Gastrocnemius medialis (tissue), 4 donors: Measurements from ENCODE around the gene INAFM2. TPM values are rescaled to one million over a fixed set of nuclear protein-coding genes. Genes with fewer than 3 reads are reported as not detected.

Experiments used
- ATAC-seq, 2 donors: fragments of 150-250 bp; one replicate each; pipeline ENCODE4 v1.9.1; 2016
- DNase-seq, 2 donors: peaks; one replicate each; pipeline ENCODE4 v3.0.0-alpha.2; 2019
- H3K27ac ChIP-seq, 4 donors: fragments of 200-600 bp; sonication (generic); 1 replicate in 1 of 4; 2 replicates in 3 of 4; pipeline ENCODE4 v1.5.1; 2016 to 2018; ENCODE audit warnings: mild to moderate bottlenecking in 2 of 4, moderate library complexity in 1 of 4
- H3K27me3 ChIP-seq, 3 donors: fragments of 200-600 bp; sonication (generic) in 2 of 3; 1 replicate in 1 of 3; 2 replicates in 2 of 3; pipeline versions ENCODE4 v1.5.1 to v1.6.0; 2016 to 2019; ENCODE audit warnings: mild to moderate bottlenecking in 1 of 3, moderate library complexity in 1 of 3
- H3K36me3 ChIP-seq, 2 donors: fragments of 200-600 bp; sonication (generic) in 1 of 2; one replicate each; pipeline ENCODE4 v1.5.1; 2017 to 2018
- H3K4me1 ChIP-seq, 2 donors: fragments of 200-600 bp; sonication (generic) in 1 of 2; one replicate each; pipeline ENCODE4 v1.5.1; 2016 to 2017; ENCODE audit warnings: mild to moderate bottlenecking in 2 of 2
- H3K4me3 ChIP-seq, 4 donors: fragments of 200-600 bp; sonication (generic) in 3 of 4; 1 replicate in 1 of 4; 2 replicates in 3 of 4; pipeline ENCODE4 v1.5.1; 2016 to 2019; ENCODE audit warnings: mild to moderate bottlenecking in 2 of 4
- H3K9me3 ChIP-seq, 3 donors: fragments of 200-600 bp; sonication (generic) in 2 of 3; 1 replicate in 1 of 3; 2 replicates in 2 of 3; pipeline ENCODE4 v1.5.1; 2016 to 2019
- CTCF ChIP-seq, 5 experiments: fragments of 450-650 bp in 3 of 5; fragments of 200-600 bp in 2 of 5; sonication (generic) in 2 of 5; IDR thresholded peaks in 4 of 5; conservative IDR thresholded peaks in 1 of 5; 1 replicate in 4 of 5; 2 replicates in 1 of 5; pipeline ENCODE4 v1.5.1; 2016 to 2019; ENCODE audit warnings: antibody characterized with exemption in 5 of 5, mild to moderate bottlenecking in 3 of 5, moderate library complexity in 3 of 5
- POLR2A ChIP-seq, 2 donors: fragments of 450-650 bp; IDR thresholded peaks; one replicate each; pipeline ENCODE4 v1.6.1; 2017; ENCODE audit warnings: antibody characterized with exemption in 2 of 2, mild to moderate bottlenecking in 2 of 2, moderate library complexity in 2 of 2
- in situ Hi-C, 4 donors: fragments of 200-750 bp; cut with MboI; loops; one replicate each; pipeline versions ENCODE4 v1.15.0 to v1.8.0; 2017; ENCODE audit warnings: low sequenced_read_pairs in 4 of 4
- intact Hi-C: fragments of 100-400 bp; cut with DNase I; formaldehyde crosslinking; loops from one replicate; pipeline ENCODE4 v1.15.1; 2023; ENCODE audit warnings: low total_unique reads
- total RNA-seq, 4 donors: library from RNA; depleted of rRNA; stranded (reverse); fragments of >200 nt; gene quantifications; one replicate each; pipeline versions ENCODE4 v1.1.0 to v1.2.3, GENCODE V29; 2016

INAFM2 gene
- 10 to 100 TPM; 17.2 to 28.1 (median 17.7) TPM for total RNA-seq

DNA sequence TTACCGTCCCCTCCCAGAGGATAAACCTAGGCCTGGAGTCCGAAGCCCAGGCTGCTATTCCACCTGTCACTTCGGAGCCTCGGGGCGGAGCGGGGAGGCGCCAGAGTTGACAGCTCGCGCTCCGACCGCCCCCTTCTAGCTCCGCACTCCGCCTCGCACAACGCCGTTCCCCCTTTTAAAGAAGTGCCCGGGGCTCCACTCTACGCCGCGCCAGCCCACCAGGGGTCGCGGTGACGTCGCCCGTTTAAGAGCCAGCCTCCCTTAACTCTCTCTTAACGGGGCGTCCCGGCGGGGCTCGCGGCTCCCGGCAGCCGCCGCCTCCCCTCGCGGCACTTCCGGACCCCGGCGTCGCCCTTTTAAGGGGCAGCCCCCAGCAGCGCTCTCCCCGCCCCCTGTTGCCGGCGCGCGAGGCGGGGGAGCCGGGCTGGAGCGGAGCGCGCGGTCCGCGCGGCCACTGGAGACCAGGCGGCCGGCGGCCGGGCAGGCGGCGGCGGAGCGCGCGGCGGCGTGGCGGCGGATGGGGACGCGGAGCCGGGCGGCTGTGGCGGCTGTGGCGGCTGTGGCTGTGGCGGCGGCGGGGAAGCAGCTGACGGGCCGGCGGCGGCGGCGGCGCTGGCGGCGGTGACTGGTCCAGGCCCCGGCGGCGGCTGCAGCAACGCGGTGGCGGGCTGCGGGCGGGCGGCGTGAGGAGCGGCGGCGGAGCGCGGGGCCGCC is at the start of gene INAFM2:
Gene INAFM2 (plus strand): TSS at position 454 of the 714 bp plus-strand sequence. CDS start 364 bp downstream, outside the sequence.
- TF ChIP-seq CTCF (IDR thresholded peaks at IDR 0.05 in 4 of 5, conservative IDR thresholded peaks at IDR 0.05 in 1 of 5) (peak; percentile 53 to 88 (median 76)), POLR2A (IDR thresholded peaks at IDR 0.05) (peak; percentile 75 to 78)
- in situ Hi-C loops = no loop called here
- peak; percentile 81 to 85 for ATAC-seq
- Histone ChIP-seq H3K9me3 (no peaks in the 10 kb centered on the region), H3K4me3 (peak within 1 kb of the TSS; percentile 63 to 84 (median 79)), H3K27me3 (no peaks in the 10 kb centered on the region), H3K27ac (peak within 1 kb of the TSS; percentile 70 to 88 (median 86)), H3K4me1 (peaks cover 25 to 26% of the 10 kb centered on the region in 2 donors), H3K36me3 (peaks cover 0 to 8% of the 10 kb centered on the region in 2 donors)
- DNase-seq = peak; percentile 79 to 89
- intact Hi-C loops = loop anchor here (1.0 to 5.0 kb wide), 4 partner anchors 16 to 99 kb away; partner anchors contain the start of gene IVD

- peak; percentile 75 to 76 for ATAC-seq
- Histone ChIP-seq H3K9me3 (no peaks in the 10 kb centered on the region), H3K4me3 (no peak overlapping the region), H3K27me3 (peaks cover 7 to 15% (median 10%) of the 10 kb centered on the region in 3 donors), H3K4me1 (peaks cover 2% of the 10 kb centered on the region in 2 donors), H3K27ac (no peak overlapping the region), H3K36me3 (no peaks in the 10 kb centered on the region)
- DNase-seq = peak; percentile 36 to 64
- intact Hi-C loops (loop anchor here (1.0 to 10.0 kb wide), 3 partner anchors 57 to 490 kb away; partner anchors contain the start of gene FSIP1), in situ Hi-C loops (loop anchor here (5.0 to 10.0 kb wide), 7 partner anchors 52 to 232 kb away; no protein-coding TSS in a partner anchor)
- TF ChIP-seq POLR2A (IDR thresholded peaks at IDR 0.05) (no peak), CTCF (IDR thresholded peaks at IDR 0.05 in 4 of 5, conservative IDR thresholded peaks at IDR 0.05 in 1 of 5) (peak; percentile 99 to 100 (median 100))
Observed at GRCh38 chr15:40274350-40275274, 48.9 kb upstream of the INAFM2 start.

- H3K9me3 ChIP-seq = no peaks in the 10 kb centered on the region
- no peak overlapping the region for H3K4me3 ChIP-seq
- peaks cover 16 to 24% (median 19%) of the 10 kb centered on the region in 3 donors for H3K27me3 ChIP-seq
- peaks cover 3 to 6% of the 10 kb centered on the region in 2 donors for H3K4me1 ChIP-seq
- no peaks in the 10 kb centered on the region for H3K36me3 ChIP-seq
- in situ Hi-C loops (loop anchor here in 3 of 4 donors (5.0 to 10.0 kb wide), 3 partner anchors 147 to 231 kb away; no protein-coding TSS in a partner anchor), intact Hi-C loops (loop anchor here (10.0 kb wide), 1 partner anchor 491 kb away; the partner anchor contains the start of gene FSIP1)
- ATAC-seq (no peak), DNase-seq (no peak)
- H3K27ac ChIP-seq = no peak overlapping the region
- TF ChIP-seq POLR2A (IDR thresholded peaks at IDR 0.05) = no peak
- TF ChIP-seq CTCF (IDR thresholded peaks at IDR 0.05 in 4 of 5, conservative IDR thresholded peaks at IDR 0.05 in 1 of 5) = no peak
Observed at GRCh38 chr15:40275523-40275922, 48.0 kb upstream of the INAFM2 start.

DNA sequence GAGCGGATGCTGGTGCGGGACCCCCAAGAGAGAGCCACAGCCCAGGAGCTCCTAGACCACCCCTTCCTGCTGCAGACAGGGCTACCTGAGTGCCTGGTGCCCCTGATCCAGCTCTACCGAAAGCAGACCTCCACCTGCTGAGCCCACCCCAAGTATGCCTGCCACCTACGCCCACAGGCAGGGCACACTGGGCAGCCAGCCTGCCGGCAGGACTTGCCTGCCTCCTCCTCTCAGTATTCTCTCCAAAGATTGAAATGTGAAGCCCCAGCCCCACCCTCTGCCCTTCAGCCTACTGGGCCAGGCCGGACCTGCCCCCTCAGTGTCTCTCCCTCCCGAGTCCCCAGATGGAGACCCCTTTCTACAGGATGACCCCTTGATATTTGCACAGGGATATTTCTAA is 47.5 kb upstream of the INAFM2 start:
- intact Hi-C loops = loop anchor here (10.0 kb wide), 1 partner anchor 491 kb away; the partner anchor contains the start of gene FSIP1
- Histone ChIP-seq H3K9me3 (no peaks in the 10 kb centered on the region), H3K4me3 (no peak overlapping the region), H3K4me1 (peaks cover 3 to 6% of the 10 kb centered on the region in 2 donors), H3K27me3 (peaks cover 20 to 28% (median 23%) of the 10 kb centered on the region in 3 donors), H3K27ac (no peak overlapping the region), H3K36me3 (no peaks in the 10 kb centered on the region)
- ATAC-seq (no peak), DNase-seq (no peak)
- TF ChIP-seq CTCF (IDR thresholded peaks at IDR 0.05 in 4 of 5, conservative IDR thresholded peaks at IDR 0.05 in 1 of 5) = no peak
- no peak for TF ChIP-seq POLR2A (IDR thresholded peaks at IDR 0.05)
- in situ Hi-C loops = loop anchor here in 3 of 4 donors (5.0 to 10.0 kb wide), 3 partner anchors 146 to 231 kb away; no protein-coding TSS in a partner anchor
